ENCODE measurements around the gene EFEMP1.

The EFEMP1 gene

DNA sequence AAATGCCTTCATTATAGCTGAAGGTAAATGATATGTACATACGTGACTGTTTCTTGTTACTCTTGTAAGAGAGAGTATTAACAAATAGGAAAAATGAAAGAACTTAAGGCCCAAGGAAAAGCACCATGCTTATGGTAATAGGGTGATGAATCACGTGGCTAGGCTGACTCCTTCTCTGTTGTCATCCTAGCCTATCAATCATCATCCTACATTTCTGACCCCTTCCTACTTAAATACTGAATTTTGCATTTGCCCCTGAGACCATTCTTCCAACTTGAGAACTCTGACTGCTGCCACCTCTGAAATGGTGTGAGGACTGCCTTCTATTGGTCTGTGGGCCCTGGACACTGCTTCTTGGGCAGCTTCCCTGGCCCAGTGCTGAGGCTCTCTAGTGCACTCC lies 28.9 kb downstream of the EFEMP1 start:
- DNase-seq, result no peak

DNA sequence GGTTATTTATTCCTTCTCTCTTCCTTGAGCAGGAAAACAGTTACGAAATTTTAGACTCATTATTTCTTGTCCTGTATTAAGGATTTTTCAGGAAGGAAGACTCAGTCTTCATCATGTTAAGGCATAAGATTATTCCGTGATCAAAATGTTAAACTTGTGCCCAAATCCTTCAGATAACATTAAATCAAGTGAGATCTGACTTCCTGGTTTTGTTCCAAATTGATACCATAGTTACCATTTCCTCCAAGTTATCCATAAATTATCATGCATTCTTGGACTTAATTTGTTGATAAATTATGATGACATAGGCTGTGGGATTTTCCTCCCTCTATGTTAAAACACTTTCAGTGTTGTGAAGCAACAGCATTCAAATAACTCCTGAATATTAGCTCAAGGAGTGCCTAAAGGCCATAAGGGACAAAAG lies 31.9 kb downstream of the EFEMP1 start:
- no peak for DNase-seq

DNA sequence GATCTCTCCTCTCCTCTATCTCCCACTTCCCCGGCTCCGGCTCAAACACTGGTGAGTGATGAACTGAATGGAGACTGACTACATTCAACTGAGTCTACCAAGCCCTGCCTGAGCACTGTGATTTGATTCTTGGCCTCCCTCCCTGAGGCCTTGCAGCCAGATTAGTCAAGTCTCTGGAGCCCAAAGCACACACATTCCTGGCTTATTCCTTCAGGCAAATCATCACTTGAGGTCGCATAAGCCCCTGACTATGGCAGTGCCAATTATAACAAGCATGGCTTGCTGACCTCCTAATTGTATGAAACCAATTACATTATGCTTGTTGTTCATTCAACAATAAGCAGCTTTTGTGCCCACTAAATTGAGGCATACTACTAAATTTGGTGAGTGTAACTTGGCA lies 34.6 kb downstream of the EFEMP1 start:
- no peak for DNase-seq

DNA sequence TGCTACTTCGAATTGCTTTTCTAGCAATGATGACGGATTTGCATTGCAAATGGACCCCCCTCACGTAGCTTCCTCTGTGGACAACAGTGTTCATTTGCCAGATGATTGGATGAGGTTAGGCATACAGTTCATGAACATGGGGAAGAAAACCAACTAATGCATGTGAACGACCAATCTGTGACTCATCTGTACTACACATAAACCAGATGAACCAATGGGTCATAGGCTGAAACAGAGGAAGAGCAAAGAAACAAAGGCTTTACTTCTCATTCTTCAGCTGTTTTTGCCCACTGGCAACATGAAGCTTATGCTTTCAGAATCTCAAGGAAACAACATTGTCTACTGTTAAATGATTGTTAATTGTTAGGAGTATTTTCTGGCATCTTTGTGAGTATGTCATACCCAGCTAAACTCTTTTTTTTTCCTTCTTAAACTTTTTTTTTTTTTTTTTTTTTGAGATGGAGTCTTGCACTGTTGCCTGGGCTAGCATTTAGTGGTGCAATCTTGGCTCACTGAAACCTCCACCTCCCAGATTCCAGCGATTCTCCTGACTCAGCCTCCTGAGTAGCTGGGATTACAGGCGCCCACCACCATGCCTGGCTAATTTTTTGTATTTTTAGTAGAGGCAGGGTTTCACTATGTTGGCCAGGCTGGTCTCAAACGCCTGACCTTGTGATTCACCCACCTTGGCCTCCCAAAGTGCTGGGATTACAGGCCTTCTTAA lies 35.5 kb downstream of the EFEMP1 start:
- no peak for DNase-seq

DNA sequence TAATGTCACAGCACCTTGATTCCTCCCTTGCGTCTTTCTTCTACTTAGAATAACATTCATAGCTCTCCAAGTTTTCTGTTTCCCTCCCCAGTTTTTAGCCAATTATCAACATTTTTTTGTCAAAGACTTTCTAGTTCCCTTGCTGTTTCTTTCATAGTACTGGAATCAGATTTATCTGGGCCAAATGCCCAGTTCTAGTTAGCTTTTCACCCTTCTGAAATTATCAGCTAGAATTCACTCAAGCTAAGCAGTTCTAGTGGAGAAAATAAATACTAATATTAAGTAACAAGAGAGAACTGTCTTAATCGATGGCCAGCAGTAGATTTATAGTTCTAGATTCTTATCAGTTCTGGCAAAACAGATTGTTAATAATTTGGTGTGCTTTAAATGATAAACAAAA lies 36.2 kb downstream of the EFEMP1 start:
- no peak for DNase-seq

DNA sequence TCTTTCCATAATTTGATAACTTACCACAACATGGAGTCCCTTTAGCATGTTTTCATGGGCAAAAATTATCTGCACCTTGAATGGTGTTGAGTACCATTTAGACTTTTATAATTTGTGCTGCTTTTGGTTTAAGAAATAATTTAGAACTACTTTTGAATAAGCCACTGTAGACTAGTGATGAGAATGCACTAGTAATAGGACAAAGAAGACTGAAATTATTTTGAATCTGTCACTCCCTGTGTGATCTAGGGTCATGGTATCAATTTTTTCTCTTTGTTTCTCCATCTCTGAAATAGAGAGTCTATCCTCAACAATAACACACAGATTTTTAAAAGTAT lies 37.7 kb downstream of the EFEMP1 start:
- no peak for DNase-seq

DNA sequence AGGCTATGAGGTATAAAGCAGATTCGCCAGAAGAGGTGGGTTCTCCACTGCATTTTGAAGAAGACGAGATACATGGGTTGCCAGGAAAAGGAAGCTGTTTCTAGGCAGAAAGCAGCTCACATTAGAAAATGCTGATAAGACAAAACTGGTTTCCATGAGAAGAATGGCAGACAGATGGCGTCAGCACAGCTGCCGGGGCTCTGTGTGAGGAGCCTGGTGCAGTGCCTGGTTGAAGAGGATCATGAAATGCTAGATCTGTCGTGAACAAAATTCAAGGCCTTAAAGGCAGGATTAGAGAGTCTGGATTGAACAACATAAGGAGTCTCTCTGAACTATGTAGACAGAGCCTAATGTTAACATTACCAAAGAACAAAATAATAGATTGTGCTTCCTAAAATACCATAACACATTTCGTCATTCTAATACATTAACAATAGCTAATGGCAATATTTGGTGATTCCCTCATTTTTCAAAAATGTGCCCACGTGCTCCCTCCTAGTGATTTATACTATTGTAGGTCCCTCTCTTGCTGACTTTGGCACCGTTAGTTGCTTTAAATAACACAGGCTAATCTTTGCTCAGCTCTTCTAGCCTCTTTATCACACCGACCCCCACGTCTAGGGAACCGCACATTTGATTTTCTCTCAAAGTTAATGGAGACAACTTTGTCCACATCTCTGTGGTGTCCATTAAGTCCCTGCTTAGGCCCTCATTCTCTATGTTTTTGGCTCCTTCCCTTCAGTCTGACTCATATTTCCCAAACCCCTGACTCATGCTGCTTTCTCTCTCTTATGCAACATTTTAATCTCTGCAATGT lies 38.2 kb downstream of the EFEMP1 start:
- DNase-seq, result no peak

DNA sequence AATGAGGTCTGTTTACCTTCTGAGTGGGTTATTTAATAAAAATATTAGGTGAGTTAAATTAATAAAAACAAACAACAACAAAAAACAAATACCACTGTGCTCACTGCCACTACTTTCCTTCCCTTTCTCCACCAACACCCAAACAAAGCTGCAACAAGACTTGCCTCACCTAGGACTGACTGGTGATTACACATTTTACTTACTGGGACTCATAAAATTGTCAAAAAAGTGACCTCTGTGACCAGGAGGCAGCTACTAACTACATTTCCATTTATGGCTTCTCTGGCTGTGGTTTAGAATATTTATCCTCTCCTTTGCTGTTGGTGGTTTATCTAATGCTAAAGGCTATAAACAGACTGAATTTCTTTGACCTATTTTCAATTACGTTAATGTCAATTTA lies 39.8 kb downstream of the EFEMP1 start:
- DNase-seq, result no peak

DNA sequence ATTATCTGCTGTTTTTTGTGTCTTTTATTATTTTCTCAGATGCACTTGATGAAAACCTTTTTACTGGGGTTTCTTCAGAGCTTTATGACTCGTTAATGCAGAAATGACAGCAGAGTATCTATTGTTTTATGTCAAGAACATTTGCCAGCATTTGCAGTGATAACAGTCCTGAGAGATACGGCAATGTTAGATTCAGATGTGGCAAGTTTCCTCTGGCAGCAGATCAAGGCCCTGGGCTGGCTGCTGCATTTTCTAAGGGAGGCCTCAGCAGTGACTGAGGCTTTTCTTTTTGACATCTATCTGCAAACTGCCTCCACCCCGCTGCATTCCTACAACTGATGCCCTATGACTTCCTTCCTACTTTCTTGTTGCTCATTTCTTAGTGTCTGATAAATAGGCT lies 40.2 kb downstream of the EFEMP1 start:
- DNase-seq, result no peak

DNA sequence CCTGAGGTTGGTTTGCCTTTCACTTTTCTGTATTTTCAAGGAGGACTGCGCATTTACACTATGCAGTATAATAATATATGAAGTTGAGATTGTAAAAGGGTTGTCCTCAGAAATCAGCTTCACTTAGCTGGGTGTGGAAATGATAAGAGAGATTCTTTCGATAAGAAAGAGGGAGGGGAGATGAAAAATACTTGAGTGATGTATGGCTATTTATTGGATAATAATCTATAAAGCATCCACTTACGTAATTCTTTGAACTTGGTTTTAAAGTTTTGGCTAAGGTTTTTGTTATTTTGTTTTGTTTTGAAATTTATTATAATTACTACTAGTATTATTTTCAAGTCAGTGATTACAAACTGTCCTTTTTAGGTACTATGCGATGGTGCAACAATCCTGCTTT lies 40.6 kb downstream of the EFEMP1 start:
- DNase-seq, result no peak

DNA sequence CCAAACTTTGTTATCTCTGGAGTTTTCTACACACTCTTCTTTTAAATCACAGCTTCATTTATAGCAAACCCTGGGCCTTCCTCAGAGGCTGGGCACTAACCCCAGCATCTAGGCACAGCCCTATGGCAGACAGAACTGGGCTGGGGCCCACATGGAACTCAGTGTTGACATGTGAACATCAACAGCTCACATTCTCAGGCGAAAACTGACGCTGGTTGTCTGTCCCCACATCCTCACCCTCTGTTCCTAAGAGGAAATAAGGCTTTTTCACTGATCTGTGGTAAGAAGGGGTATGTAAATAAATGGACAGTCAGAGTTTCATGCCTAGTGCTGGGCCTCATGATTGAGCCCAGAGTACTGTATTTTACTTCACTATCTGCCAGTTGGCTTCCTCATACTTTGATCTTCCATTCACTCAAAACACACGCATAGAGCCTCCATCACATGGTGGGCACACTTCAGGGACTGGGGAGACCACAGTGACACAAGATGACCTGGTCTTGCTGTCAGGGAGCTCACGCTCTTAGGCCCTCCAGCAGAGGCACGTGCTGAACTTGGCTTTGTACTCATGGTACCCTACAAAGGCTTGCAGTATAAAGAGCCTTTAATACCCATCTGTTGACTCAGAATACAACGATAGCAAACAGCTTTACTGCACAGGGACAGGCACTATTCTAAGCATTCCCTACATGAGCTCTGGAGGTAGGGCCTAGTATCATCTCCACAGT lies 43.0 kb downstream of the EFEMP1 start:
- no peak for DNase-seq

DNA sequence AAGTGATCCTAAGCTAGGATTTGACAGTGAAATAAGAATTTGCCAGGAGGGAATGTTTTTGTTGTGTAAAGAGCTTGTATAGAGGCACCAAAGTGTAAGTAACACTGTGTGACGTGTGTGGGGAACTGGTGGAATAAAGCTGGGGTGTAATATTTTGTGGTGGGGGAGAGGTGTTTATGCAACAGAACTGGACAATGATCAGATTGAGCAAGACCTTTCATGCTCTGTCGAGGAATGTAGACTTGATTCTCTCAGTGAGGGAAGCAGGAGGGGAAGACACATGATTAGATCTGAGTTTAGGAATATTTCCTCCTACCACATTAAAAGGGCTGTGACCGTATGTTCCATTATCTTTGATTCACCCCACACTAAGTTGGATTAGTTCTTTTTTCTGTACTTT lies 43.6 kb downstream of the EFEMP1 start:
- DNase-seq, result no peak

DNA sequence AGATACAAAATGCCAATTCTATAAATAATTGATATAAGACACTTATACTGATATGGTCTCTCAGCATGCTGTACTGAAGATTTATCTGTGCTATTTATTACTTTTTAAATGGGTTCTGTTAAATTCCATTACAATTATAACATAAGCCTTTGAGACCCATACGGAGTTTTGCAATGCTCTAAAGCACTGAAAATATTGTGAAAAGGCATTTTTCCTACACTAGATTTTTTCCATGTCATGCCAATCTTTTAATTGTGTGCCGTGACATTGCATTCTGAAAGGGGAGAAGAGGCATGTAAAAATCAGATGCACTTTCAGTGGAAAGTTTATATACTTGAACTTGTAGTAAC lies 46.5 kb downstream of the EFEMP1 start:
- no peak for DNase-seq

DNA sequence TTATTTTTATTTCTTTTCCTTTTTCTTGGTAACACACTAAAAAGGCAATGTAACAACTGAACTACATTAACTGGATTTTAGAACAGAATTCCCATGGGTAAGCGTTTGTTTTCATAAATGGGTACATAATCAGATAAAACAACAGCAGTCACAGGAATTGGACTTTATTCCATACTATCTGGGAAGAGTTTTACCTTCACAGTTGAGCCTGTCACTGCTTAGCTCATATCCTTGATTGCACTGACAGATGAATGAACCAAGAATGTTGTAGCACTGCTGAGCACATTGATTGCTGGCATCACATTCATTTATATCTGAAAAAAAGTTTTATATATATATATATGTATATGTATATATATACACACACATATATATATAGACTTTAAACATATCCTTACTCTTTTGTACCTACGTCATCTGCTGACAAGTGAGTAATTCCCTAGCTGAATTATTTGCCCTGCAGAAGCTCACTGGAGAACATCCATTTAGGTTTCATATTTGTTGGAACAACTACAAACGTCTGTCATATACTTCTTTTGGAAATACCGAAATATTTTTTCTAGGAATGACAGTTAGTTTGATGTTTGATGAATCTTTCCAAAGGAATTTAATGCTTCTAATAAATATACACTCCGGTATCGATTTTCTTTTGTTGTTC lies 47.0 kb downstream of the EFEMP1 start:
- DNase-seq, result no peak

DNA sequence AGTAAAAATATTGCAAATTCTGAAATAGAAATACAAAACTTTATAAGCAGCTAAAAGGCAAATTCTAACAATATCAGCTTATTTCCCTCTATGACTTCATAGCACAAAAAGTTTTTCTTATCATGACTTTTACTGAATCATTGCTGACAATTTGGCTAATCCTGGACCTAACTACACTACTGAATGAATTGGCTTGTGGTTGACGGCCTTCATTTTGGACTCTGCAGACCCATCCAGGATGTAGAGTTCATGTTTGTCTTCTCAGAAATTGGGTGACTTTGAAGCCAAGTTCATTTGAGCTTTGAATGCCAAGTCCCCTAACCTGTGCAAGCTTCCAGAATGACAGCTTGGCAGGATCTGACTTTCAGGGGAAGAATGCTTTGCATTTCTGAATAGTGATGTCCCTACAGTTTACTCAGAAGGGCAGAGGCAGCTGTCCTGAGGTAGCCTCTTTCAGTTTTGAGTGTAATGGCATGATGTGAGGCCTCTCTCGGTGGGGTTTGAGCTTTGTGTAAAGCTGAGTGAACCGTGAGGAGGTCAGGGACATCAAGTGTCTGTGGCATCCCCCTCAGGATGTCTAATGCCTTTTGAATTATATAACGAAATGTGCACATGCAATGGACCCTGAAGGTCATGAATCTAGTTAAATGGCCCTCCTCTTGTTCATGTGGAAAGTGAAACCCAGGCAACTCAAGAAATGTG lies 48.0 kb downstream of the EFEMP1 start:
- no peak for DNase-seq

DNA sequence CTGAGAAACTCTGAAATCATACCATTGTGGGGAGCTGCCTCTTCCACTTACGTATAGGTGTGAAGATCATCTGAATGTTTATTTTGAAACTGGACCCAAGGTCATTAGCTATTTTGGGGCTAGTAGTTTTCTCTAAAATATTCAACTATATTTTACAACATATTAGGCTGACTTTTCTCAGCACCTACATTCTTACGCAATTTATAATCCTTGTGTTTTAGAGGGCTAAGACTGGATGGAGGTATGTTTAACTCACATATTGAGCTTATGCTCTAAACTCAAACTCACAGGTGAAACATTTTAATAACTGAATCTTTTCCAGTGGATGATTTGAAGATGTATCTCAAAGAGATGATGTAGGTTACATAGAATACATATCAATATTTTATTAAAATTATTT lies 49.2 kb downstream of the EFEMP1 start:
- no peak for DNase-seq

DNA sequence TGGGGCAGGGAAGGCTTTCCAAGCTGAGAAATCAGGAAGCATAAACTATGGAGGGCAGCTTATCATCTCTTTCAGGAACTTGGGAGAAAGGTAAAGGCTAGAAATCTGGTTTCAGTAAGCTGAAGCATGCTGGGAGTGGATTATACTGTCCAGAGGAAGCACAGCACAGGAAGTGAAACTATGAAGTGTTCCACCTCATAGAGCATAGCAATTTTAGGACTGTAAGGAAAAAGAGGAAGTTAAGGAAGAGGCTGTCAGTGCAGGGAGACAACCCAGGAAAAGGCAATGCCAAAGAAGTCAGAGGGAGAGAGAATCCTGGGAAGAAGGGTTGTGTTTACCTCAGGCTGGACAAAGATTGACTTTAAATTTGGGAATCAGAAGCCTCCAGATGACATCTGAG lies 51.9 kb downstream of the EFEMP1 start:
- no peak for DNase-seq

DNA sequence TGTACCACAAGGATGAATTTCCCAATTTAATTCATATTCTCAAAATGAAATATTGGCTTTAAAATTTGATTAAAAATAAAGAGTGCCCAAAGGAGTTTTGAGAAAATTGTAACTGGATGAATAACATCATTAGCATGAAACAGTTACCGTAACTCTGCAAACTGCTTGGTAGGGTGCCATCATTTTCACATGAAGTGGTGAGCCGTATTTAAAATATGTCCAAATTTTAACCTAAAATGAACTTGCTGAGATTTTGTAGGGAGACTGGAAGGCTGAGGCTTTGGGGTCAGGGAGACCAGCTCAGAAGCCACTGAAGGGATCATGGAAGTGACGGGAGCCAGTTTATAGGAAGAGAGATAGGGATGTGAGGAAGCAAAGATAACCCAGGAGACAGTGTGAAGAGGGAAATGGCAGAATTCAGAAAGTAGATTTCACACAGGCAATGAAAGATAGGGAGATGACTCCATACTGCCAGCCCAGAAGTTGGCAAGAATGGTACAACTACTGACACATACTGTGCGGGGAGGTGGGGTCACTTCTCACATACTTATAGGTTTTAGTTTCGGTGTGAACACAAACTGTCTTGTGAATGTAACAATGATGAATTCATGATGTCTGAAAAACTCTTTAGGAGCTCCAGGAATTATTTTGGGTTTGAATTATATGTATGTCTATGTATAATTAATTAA lies 53.8 kb downstream of the EFEMP1 start:
- no peak for DNase-seq

DNA sequence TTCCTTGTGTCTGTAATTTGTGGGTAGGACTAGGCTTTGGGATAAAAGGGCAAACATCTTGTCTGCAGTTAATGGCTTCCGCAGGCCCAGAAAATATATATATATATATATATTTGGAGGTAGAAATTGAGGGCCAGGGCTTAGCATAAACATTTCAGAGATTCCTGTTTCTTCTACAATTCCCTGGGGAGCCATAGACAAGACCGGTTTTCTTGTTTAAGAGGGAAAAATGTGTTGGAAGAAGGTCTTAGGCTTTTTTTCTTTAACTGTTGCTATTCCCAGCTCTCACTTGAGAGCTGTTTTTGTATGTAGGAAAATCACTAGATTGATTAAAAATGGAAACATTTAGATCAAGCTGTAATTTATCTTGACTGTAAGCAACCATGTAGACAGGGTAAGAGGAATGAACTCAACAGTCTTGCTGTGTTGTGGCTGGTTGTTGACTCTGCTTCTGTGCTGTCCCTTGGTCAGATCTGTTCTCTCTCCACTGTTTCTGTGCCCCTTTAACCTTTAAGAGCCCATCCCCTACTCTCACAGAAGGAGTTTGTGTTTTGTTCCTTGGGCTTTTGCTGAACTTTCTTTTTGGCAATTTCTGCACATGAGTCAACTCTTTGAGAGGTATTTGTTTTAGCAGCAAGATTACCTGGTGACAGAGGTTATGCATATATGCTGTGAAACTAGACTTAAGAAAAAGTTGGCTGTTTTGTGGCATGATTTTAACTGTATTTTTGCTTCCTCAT lies 58.3 kb downstream of the EFEMP1 start:
- DNase-seq, result no peak

DNA sequence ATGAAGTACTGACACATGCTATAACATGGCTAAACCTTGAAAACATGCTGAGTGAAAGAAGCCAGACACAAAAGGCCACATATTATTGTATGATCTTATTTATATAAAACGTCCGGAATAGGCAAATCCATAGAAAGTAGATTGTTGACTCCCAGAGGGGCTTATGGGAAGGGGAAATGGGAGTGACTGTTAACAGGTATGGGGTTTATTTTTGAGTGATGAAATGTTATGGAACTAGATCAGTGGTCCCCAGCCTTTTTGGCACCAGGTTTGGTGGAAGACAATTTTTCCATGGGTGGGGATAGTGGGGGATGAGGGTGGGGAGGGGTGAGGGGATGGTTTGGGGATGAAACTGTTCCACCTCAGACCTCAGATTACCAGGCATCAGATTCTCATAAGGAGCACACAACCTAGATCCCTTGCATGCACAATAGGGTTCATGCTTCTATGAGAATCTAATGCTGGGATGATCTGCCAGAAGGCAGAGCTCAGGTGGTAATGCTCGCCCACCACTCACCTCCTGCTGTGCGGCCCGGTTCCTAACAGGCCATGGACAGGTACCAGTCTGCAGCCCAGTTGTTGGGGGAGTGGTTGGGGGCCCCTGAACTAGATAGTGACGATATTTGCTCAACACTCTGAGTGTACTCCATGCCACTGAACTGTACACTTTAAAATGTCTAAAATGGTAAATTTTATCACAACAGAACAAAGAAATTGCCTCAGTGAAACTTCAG lies 59.1 kb downstream of the EFEMP1 start:
- DNase-seq, result no peak

Data from activated T-cell treated with anti-CD3 and anti-CD28 coated beads, Interleukin-2, amount 50 U/mL, for 1 hour (primary cell).